Type B pancreatic cell (in vitro differentiated cells): ENCODE results near the gene SRGAP1. TPM values are rescaled to one million over a fixed set of nuclear protein-coding genes. Genes with fewer than 3 reads are reported as not detected.

Experiments
- DNase-seq: peaks from one replicate; pipeline ENCODE4 v3.0.0; 2021; ENCODE audit warnings: mixed read lengths; ENCODE audit not compliant: unreplicated experiment; ENCODE audit errors: extremely low spot score
- H3K27ac Mint-ChIP-seq: 2 replicates; pipeline ENCODE4 v1.8.0; 2021; ENCODE audit warnings: mild to moderate bottlenecking, mixed read lengths
- H3K27me3 Mint-ChIP-seq: 2 replicates; pipeline ENCODE4 v1.8.0; 2021; ENCODE audit warnings: mixed read lengths
- H3K36me3 Mint-ChIP-seq: 2 replicates; pipeline ENCODE4 v1.8.0; 2021; ENCODE audit warnings: mixed read lengths
- H3K4me1 Mint-ChIP-seq: one replicate; pipeline ENCODE4 v1.8.0; 2021; ENCODE audit warnings: mixed read lengths; ENCODE audit not compliant: unreplicated experiment
- H3K4me3 Mint-ChIP-seq: 2 replicates; pipeline ENCODE4 v1.8.0; 2021; ENCODE audit warnings: mild to moderate bottlenecking, mixed read lengths
- H3K9me3 Mint-ChIP-seq: 2 replicates; pipeline ENCODE4 v1.8.0; 2021; ENCODE audit warnings: mixed read lengths
- CTCF ChIP-seq: fragments of 200-600 bp; sonication (generic); conservative IDR thresholded peaks from 2 replicates; pipeline ENCODE4 v1.5.0; 2021; ENCODE audit warnings: antibody characterized with exemption, mild to moderate bottlenecking
- long read RNA-seq: library from polyadenylated mRNA; unstranded; transcript quantifications from one replicate; pipeline ENCODE4 v2.0.0, GENCODE V29; 2020
- total RNA-seq: library from RNA; stranded (reverse); gene quantifications from 2 replicates; pipeline ENCODE4 v1.2.1, GENCODE V29; 2021; ENCODE audit warnings: low replicate concordance

SRGAP1 gene
- 13.1 and 14.9 TPM in 2 replicates for total RNA-seq
- long read RNA-seq, partial matches to known transcripts = 5 of 13 reads
- long read RNA-seq, other reads (novel, unspliced or antisense) = 8 of 13 reads

GRCh38 chr12:63844391-63845341, at the start of gene SRGAP1:
SRGAP1 (plus strand) TSS chr12:63844700; CDS start chr12:63844817, 117 bp downstream.
- peak; percentile 75 for DNase-seq
- peaks cover 3% of the 10 kb centered on the region for H3K36me3 Mint-ChIP-seq
- H3K9me3 Mint-ChIP-seq = no peaks in the 10 kb centered on the region
- H3K4me1 Mint-ChIP-seq = peaks cover 33% of the 10 kb centered on the region
- peak within 1 kb of the TSS; percentile 100 for H3K4me3 Mint-ChIP-seq
- no peak for TF ChIP-seq CTCF
- H3K27me3 Mint-ChIP-seq = no peaks in the 10 kb centered on the region
- peak within 1 kb of the TSS; percentile 87 for H3K27ac Mint-ChIP-seq

DNA sequence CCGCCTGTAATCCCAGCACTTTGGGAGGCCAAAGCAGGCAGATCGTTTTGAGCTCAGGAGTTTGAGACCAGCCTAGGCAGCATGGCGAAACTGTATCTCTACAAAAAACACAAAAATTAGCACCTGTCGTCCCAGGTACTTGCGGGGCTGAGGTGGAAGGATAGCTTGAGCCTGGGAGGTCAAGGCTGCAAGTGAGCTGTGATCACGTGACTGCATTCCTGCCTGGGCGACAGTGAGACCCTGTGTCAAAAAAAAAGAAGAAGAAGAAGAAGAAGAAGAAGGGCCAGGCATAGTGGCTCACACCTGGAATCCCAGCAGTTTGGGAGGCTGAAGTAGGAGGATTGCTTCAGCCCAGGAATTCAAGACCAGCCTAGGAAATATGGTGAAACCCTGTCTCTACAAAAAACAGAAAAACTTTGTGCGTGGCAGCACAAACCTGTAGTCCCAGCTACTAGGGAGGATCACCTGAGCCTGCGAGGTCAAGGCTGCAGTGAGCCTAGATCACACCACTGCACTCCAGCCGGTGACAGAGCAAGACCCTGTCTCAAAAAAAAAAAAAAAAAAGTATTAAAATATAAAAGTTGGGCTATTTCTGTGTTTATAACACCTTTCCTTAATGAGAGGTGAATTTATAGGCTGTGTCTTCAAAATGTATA, 49.3 kb upstream of the SRGAP1 start:
- H3K4me3 Mint-ChIP-seq = no peak overlapping the region
- no peak overlapping the region for H3K27ac Mint-ChIP-seq
- no peaks in the 10 kb centered on the region for H3K9me3 Mint-ChIP-seq
- no peaks in the 10 kb centered on the region for H3K27me3 Mint-ChIP-seq
- DNase-seq = no peak
- H3K4me1 Mint-ChIP-seq = no peaks in the 10 kb centered on the region
- TF ChIP-seq CTCF = no peak
- peaks cover 11% of the 10 kb centered on the region for H3K36me3 Mint-ChIP-seq

DNA sequence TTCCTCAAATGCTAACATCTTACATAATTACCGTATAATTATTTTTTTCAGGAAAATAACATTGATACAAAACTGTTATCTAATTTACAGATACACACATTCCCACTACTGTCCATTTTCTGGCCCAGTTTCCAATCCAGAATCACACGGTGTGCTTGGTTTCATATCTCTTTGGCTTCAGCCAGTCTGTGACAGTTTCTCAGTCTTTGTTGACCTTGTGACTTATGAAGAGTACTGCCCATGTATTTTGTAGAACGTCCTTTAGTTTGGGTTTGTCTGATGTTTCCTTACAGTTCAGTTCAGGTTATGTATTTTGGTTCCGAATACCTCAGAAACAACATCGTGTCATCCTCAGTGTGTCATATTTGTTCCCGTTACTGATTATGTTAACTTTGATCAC, 48.6 kb upstream of the SRGAP1 start:
- Mint-ChIP-seq H3K27me3 (no peaks in the 10 kb centered on the region), H3K36me3 (peaks cover 4% of the 10 kb centered on the region), H3K4me1 (no peaks in the 10 kb centered on the region), H3K9me3 (no peaks in the 10 kb centered on the region), H3K27ac (no peak overlapping the region), H3K4me3 (no peak overlapping the region)
- no peak for TF ChIP-seq CTCF
- DNase-seq = no peak

DNA sequence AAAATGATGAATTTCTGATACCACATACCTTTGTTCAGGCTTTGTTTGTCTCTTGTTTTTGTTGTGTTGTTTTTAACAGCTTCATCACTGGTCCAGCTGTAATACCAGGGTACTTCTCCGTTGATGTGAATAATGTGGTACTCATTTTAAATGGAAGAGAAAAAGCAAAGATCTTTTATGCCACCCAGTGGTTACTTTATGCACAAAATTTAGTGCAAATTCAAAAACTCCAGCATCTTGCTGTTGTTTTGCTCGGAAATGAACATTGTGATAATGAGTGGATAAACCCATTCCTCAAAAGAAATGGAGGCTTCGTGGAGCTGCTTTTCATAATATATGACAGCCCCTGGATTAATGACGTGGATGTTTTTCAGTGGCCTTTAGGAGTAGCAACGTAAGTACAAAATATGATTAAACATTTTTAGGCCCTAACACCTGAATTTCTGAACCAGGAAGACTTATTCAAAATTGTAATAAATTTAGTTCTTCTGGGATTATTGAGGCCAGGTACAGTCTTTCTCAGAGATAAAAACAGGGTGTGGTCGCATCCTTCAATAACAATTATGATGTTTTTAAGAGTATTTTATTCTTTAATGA, 42.4 kb upstream of the SRGAP1 start:
- H3K4me3 Mint-ChIP-seq = no peak overlapping the region
- no peak for DNase-seq
- H3K27me3 Mint-ChIP-seq = no peaks in the 10 kb centered on the region
- TF ChIP-seq CTCF = peak; percentile 76
- H3K36me3 Mint-ChIP-seq = no peaks in the 10 kb centered on the region
- H3K4me1 Mint-ChIP-seq = no peaks in the 10 kb centered on the region
- H3K9me3 Mint-ChIP-seq = no peaks in the 10 kb centered on the region
- H3K27ac Mint-ChIP-seq = no peak overlapping the region

GRCh38 chr12:63804746-63805145, 39.8 kb upstream of the SRGAP1 start:
- Mint-ChIP-seq H3K27ac (no peak overlapping the region), H3K4me1 (no peaks in the 10 kb centered on the region), H3K9me3 (no peaks in the 10 kb centered on the region), H3K36me3 (peaks cover 3% of the 10 kb centered on the region), H3K27me3 (no peaks in the 10 kb centered on the region), H3K4me3 (no peak overlapping the region)
- TF ChIP-seq CTCF = no peak
- no peak for DNase-seq
